Activated CD4-positive, alpha-beta memory T cell treated with anti-CD3 and anti-CD28 coated beads for 36 hours (primary cell): Measurements from ENCODE around the gene STXBP6. TPM values are rescaled to one million over a fixed set of nuclear protein-coding genes. Genes with fewer than 3 reads are reported as not detected.

Source experiments
- CTCF ChIA-PET: fragments of 350-600 bp; sonication (Branson Sonifier 250); formaldehyde crosslinking; loops from one replicate; lab custom pipeline; 2021; ENCODE audit warnings: antibody characterized with exemption, inconsistent platforms; lab: Charles Lee
- POLR2A ChIA-PET: fragments of 350-600 bp; sonication (Branson Sonifier 250); formaldehyde crosslinking; loops from one replicate; lab custom pipeline; 2021; ENCODE audit warnings: antibody characterized with exemption; lab: Charles Lee
- DNase-seq: peaks from one replicate; pipeline ENCODE4 v3.0.0-alpha.2; 2020
- H3K27ac Mint-ChIP-seq: one replicate; pipeline ENCODE4 v1.8.0; 2021; ENCODE audit warnings: mixed read lengths
- H3K27me3 Mint-ChIP-seq: one replicate; pipeline ENCODE4 v1.8.0; 2021; ENCODE audit warnings: mixed read lengths
- H3K36me3 Mint-ChIP-seq: one replicate; pipeline ENCODE4 v1.8.0; 2021; ENCODE audit warnings: mixed read lengths
- H3K4me1 Mint-ChIP-seq: one replicate; pipeline ENCODE4 v1.8.0; 2021; ENCODE audit warnings: low read depth, mixed read lengths
- H3K4me3 Mint-ChIP-seq: one replicate; pipeline ENCODE4 v1.8.0; 2021; ENCODE audit warnings: mild to moderate bottlenecking, mixed read lengths
- H3K9me3 Mint-ChIP-seq: one replicate; pipeline ENCODE4 v1.8.0; 2021; ENCODE audit warnings: mixed read lengths
- intact Hi-C: fragments of 100-400 bp; cut with micrococcal nuclease; formaldehyde crosslinking; loops from one replicate; pipeline ENCODE4 v1.15.1; 2023
- total RNA-seq, 2 experiments: library from RNA; stranded (reverse); gene quantifications; one replicate each; pipeline ENCODE4 v1.2.3, GENCODE V29; 2021

Gene STXBP6
- total RNA-seq, 2 experiments from 2014 or later: not detected

DNA sequence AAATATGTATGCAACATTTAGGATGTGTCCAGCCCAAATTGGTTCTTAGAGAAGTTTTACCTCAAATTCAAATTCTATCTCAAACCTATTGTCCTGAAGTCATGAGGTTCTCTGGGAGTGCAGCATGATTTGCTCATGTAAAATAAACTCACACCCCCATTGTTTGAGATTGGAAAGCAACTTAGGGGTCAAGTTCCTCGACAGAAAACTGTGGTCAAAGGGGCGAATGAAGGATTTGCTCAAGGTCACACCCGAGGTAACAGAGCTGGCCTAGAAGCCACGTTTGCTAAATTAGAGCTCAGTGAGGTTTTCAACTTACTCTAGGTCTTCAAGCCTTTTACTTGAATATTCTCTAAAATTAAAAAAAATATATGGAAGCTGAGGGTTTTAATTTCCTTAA is 218.3 kb downstream of the STXBP6 start:
- POLR2A ChIA-PET: no interaction called here
- no peaks in the 10 kb centered on the region for H3K9me3 Mint-ChIP-seq
- H3K36me3 Mint-ChIP-seq: no peaks in the 10 kb centered on the region
- H3K4me3 Mint-ChIP-seq: no peak overlapping the region
- intact Hi-C loops: no loop called here
- CTCF ChIA-PET: no interaction called here
- H3K27me3 Mint-ChIP-seq: no peaks in the 10 kb centered on the region
- no peaks in the 10 kb centered on the region for H3K4me1 Mint-ChIP-seq
- DNase-seq: no peak
- H3K27ac Mint-ChIP-seq: no peak overlapping the region

DNA sequence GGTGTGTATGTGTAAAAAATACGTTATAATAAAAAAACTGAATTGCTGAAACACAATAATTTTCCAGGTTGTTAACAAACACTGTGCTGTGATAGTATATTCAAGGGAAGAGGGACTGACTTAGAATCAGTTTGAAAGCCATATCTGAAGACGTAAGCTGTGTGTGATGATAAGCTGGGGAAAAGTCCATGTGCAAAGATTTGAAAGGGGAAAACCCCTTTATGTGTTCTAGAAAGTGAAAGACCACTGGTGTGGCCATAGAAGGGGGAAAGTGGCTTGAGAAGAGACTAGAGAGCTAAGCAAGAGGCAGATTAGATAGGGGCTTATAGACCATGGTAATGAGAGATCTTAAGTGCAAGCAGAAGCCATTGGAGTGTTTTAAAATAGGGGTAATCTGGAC is 220.1 kb downstream of the STXBP6 start:
- CTCF ChIA-PET: no interaction called here
- intact Hi-C loops: no loop called here
- Mint-ChIP-seq H3K27ac (no peak overlapping the region), H3K36me3 (no peaks in the 10 kb centered on the region), H3K27me3 (no peaks in the 10 kb centered on the region), H3K4me3 (no peak overlapping the region), H3K4me1 (no peaks in the 10 kb centered on the region), H3K9me3 (no peaks in the 10 kb centered on the region)
- DNase-seq: no peak
- POLR2A ChIA-PET: no interaction called here

GRCh38 chr14:24828486-24828885 is 221.5 kb downstream of the STXBP6 start:
- no peaks in the 10 kb centered on the region for H3K27me3 Mint-ChIP-seq
- H3K27ac Mint-ChIP-seq: no peak overlapping the region
- no peaks in the 10 kb centered on the region for H3K9me3 Mint-ChIP-seq
- no peaks in the 10 kb centered on the region for H3K4me1 Mint-ChIP-seq
- ChIA-PET POLR2A (no interaction called here), CTCF (no interaction called here)
- intact Hi-C loops: no loop called here
- H3K36me3 Mint-ChIP-seq: no peaks in the 10 kb centered on the region
- H3K4me3 Mint-ChIP-seq: no peak overlapping the region
- no peak for DNase-seq

DNA sequence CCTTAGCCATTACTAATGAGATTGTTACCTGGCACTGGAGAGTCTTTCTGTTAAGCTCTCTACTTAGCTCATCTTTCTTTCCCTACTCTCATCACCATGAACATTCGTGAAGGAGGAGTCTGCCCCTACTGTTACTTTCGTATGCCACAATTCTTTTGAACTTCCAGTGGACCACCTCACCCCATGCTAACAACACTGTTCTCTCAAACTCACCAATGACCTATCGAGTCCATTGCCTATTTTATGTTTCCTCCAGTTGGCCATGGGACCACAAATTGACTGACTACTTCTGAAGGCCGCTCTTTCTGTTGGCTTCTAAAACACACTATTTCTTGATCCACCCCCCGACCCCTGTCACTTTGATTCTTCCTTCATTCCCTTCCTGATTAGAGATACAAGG is 223.6 kb downstream of the STXBP6 start:
- CTCF ChIA-PET: no interaction called here
- Mint-ChIP-seq H3K4me3 (no peak overlapping the region), H3K36me3 (no peaks in the 10 kb centered on the region), H3K4me1 (no peaks in the 10 kb centered on the region), H3K27me3 (peaks cover 6% of the 10 kb centered on the region), H3K27ac (no peak overlapping the region), H3K9me3 (no peaks in the 10 kb centered on the region)
- intact Hi-C loops: no loop called here
- POLR2A ChIA-PET: no interaction called here
- no peak for DNase-seq

DNA sequence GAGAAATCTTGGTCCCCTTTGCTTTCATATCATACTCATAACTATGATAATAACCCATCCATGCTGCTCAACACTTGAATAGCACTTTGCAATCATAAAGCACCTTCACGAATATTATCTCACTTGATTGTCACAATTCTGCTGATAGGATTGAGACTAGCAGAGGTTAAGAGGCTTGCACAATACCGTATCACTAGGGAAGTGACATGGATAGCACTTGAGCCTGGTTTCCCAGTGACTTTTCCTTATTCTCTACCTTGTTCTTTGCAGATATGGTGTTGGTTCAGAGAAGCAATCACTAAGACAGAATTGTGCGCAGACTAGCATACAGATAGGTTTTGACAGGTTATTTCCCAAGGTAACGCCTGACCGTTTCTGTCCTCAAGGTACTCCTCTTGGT is 229.3 kb downstream of the STXBP6 start:
- intact Hi-C loops: no loop called here
- Mint-ChIP-seq H3K4me3 (no peak overlapping the region), H3K27ac (no peak overlapping the region), H3K4me1 (no peaks in the 10 kb centered on the region), H3K9me3 (no peaks in the 10 kb centered on the region), H3K36me3 (no peaks in the 10 kb centered on the region), H3K27me3 (peaks cover 13% of the 10 kb centered on the region)
- CTCF ChIA-PET: no interaction called here
- no peak for DNase-seq
- POLR2A ChIA-PET: no interaction called here

DNA sequence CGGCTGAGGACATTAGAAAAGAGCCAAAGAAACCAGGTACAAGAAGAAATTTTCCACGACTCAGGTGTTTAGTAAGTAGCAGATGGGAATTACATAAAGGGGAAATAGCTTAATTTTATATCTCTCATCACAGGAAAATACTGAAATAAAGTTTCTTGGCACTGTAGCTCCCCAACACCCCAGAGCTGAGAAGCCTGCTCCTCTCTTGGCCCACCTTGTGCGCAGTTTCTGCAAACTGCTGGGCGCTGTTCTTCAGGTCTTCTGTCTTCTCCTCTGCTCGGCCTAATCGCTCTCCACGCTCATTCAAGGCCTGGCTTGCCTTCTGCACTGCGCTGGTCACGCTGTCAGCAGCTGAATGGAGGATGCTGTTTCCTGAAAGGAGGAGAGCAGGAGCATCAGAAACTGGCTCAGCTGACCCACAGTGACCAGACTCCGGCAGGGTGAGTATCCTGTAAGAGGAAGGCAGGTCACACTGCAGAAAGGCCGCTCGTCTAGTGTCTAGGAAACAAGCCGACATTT is 231.1 kb downstream of the STXBP6 start:
- ChIA-PET CTCF (no interaction called here), POLR2A (no interaction called here)
- intact Hi-C loops: no loop called here

GRCh38 chr14:24818058-24818822 is 231.7 kb downstream of the STXBP6 start:
- intact Hi-C loops: no loop called here
- H3K4me3 Mint-ChIP-seq: no peak overlapping the region
- CTCF ChIA-PET: no interaction called here
- no peak for DNase-seq
- no peaks in the 10 kb centered on the region for H3K36me3 Mint-ChIP-seq
- peaks cover 16% of the 10 kb centered on the region for H3K27me3 Mint-ChIP-seq
- no peak overlapping the region for H3K27ac Mint-ChIP-seq
- no peaks in the 10 kb centered on the region for H3K9me3 Mint-ChIP-seq
- H3K4me1 Mint-ChIP-seq: no peaks in the 10 kb centered on the region
- POLR2A ChIA-PET: no interaction called here

More for the DNA sequence above, 231.1 kb downstream of the STXBP6 start:
- H3K27me3 Mint-ChIP-seq: peaks cover 16% of the 10 kb centered on the region
- H3K4me3 Mint-ChIP-seq: no peak overlapping the region
- no peaks in the 10 kb centered on the region for H3K4me1 Mint-ChIP-seq
- no peaks in the 10 kb centered on the region for H3K9me3 Mint-ChIP-seq
- no peak for DNase-seq
- H3K36me3 Mint-ChIP-seq: no peaks in the 10 kb centered on the region
- no peak overlapping the region for H3K27ac Mint-ChIP-seq

DNA sequence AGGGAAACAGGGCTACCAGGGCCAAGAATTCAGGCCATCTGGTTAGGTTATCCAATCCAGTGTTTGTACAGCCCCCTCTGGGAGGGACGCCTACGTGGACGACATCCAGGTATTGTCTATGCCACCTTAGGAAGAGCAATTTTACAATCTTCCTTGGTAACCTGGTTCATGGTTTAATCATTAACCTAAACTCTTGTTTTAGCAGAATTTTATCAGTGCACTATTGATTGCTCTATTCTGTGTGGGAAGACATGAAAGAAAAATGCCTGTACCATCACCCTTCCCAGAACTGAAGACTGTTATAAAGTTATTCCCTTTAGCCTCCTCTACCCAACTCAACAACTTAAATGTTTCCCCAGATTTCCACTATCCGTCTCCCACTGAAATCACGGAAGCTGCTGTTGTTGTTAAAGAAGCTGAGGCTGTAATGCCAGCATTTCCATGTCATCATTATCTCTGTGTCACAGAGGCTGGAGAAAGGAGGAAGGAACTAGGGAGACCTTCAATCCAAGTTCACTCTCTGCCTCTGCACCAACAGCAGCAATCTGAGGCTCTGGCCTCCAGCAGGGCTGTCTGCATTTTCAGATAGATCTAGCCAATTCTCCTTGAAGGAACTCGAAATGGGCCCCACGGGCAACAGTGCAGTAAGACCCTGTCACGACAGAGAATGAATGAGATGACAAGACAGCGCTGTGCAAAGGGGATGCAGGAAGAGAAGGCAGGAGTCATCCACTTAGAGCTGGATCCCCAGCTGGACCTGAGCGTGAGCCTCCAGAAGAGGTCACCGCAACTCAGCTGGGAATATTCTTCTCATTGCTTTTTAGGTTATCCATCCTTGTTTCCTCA is 232.5 kb downstream of the STXBP6 start:
- Mint-ChIP-seq H3K36me3 (no peaks in the 10 kb centered on the region), H3K27me3 (peaks cover 16% of the 10 kb centered on the region), H3K9me3 (no peaks in the 10 kb centered on the region), H3K27ac (no peak overlapping the region), H3K4me1 (no peaks in the 10 kb centered on the region), H3K4me3 (no peak overlapping the region)
- POLR2A ChIA-PET: no interaction called here
- intact Hi-C loops: no loop called here
- DNase-seq: no peak
- CTCF ChIA-PET: no interaction called here

GRCh38 chr14:24816929-24817211 is 233.1 kb downstream of the STXBP6 start:
- H3K36me3 Mint-ChIP-seq: no peaks in the 10 kb centered on the region
- no peak overlapping the region for H3K4me3 Mint-ChIP-seq
- DNase-seq: no peak
- H3K9me3 Mint-ChIP-seq: no peaks in the 10 kb centered on the region
- intact Hi-C loops: no loop called here
- no peak overlapping the region for H3K27ac Mint-ChIP-seq
- ChIA-PET CTCF (no interaction called here), POLR2A (no interaction called here)
- no peaks in the 10 kb centered on the region for H3K4me1 Mint-ChIP-seq
- H3K27me3 Mint-ChIP-seq: peaks cover 14% of the 10 kb centered on the region

DNA sequence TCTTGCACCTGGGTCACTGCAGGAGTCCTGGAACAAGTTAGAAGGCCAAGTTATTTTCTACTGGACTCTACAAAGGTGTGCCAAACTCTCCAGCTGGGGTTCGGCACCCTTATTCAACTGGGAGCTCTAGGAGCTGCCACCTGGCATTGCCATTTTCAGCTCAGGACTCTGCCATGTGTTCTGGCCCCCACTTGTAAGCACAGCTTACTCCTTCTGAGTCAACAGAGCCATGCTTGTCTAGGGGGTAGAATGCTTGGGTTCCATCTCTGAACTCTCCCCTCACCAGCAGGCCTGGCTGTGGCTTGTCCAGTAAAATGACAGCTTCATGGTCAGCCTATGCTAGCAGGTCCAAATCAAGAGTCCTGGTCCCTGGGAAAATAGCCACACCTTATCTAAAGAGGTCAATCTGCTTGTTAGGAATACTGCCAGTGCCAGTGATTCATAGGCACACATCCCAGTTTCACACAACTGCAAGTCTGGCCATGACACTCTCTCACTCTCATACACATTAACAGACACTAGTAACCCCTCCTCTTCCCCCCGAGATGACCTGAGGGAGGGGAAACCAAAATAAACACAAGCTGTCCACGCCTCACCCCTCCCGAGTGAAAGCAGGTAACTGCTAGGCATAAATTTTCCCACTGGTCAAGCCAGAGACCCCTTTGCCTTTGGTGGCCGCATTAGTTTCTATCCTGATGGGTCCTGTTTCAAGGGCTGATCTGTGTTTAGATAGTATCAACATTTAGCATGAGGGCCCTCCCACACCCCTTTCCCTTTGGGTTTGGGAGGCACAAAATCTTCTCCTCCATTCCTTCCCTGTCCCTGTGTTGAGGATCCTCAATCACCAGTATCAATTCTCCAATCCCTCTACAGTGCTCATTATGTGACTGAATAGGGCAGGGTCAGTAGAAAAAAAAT is 233.7 kb downstream of the STXBP6 start:
- intact Hi-C loops: no loop called here
- no peaks in the 10 kb centered on the region for H3K9me3 Mint-ChIP-seq
- ChIA-PET CTCF (no interaction called here), POLR2A (no interaction called here)
- H3K4me3 Mint-ChIP-seq: no peak overlapping the region
- H3K27me3 Mint-ChIP-seq: peaks cover 12% of the 10 kb centered on the region
- no peak for DNase-seq
- H3K36me3 Mint-ChIP-seq: no peaks in the 10 kb centered on the region
- H3K4me1 Mint-ChIP-seq: no peaks in the 10 kb centered on the region
- H3K27ac Mint-ChIP-seq: no peak overlapping the region

DNA sequence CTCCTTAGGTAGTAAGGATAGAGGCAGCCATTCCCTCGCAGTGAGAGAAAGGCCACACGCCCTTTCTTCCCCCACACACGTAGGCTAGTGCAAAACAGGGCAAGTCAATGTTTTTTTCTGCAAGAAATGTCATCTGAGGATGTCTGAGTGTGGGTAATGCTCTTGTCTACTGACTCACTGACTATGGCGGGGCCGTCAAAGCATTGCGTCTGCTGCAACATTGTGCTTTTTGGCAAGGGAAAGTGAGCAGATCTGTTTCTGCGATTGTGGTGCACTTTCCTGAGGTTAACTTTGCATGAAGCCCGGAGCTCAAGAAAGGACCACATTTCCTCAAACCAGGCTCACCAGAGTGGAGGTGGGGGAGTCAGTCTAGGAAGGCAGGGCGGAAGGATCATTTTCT is 234.4 kb downstream of the STXBP6 start:
- H3K4me3 Mint-ChIP-seq: no peak overlapping the region
- no peaks in the 10 kb centered on the region for H3K4me1 Mint-ChIP-seq
- POLR2A ChIA-PET: no interaction called here
- no peaks in the 10 kb centered on the region for H3K36me3 Mint-ChIP-seq
- DNase-seq: no peak
- intact Hi-C loops: no loop called here
- CTCF ChIA-PET: no interaction called here
- no peak overlapping the region for H3K27ac Mint-ChIP-seq
- H3K9me3 Mint-ChIP-seq: no peaks in the 10 kb centered on the region
- H3K27me3 Mint-ChIP-seq: peaks cover 12% of the 10 kb centered on the region

DNA sequence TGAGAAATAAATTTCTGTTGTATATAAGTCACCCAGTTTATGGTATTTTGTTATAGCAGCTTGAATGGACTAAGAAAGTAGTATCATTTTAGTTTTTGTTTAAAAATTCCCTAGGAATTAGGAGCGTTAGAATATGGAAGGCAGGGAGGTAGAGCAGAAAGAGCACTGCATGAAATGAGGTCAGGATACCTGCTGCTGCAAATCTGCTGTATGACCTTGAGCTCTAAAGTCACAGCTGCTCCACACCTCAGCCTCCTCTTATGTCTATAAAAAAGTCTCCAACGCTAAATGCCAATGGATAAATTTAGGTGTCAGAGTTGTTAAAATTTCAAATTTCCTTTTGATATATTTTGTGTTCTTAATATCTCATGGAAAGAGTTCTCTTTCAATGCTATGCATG is 235.0 kb downstream of the STXBP6 start:
- peaks cover 12% of the 10 kb centered on the region for H3K27me3 Mint-ChIP-seq
- no peaks in the 10 kb centered on the region for H3K36me3 Mint-ChIP-seq
- H3K27ac Mint-ChIP-seq: no peak overlapping the region
- ChIA-PET POLR2A (no interaction called here), CTCF (no interaction called here)
- H3K4me3 Mint-ChIP-seq: no peak overlapping the region
- DNase-seq: no peak
- H3K9me3 Mint-ChIP-seq: no peaks in the 10 kb centered on the region
- intact Hi-C loops: no loop called here
- H3K4me1 Mint-ChIP-seq: no peaks in the 10 kb centered on the region
